GM11168 (cell line): ENCODE results near the gene CFAP251.
"Not testable (repeated sequence)": the region's sequence is repeated elsewhere in the genome, so short reads cannot be mapped to it uniquely, and the experiment has no call there.

Experiments
- in situ Hi-C: fragments of 300-500 bp; cut with MboI; formaldehyde crosslinking; loops from one replicate; pipeline ENCODE4 v1.12.0; 2022; ENCODE audit warnings: low sequenced_read_pairs; ENCODE audit not compliant: unreplicated experiment

CFAP251 gene

DNA sequence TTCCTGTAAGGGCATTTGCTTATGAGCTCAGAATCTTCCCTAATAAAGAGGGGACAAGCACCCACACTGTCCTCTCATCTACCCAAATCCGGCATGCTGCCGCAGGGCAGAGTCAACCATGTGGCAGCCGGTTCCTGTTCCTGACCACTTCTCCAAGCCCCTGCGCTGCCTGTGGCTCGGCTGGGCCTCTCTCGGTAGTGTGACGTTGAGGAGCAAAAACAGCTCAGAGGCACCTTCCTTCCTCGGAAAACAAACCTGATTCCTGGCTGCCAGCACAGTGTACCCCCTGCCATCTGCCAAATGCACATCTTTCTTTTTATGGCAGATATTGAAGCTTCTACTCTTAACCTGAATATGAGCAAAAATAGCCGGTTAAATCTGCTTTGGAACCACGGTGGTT, 50.5 kb downstream of the CFAP251 start:
- in situ Hi-C loops = no loop called here

- in situ Hi-C loops = no loop called here
Measured at GRCh38 chr12:121969726-121970125, 51.3 kb downstream of the CFAP251 start.

GRCh38 chr12:121970581-121971300, 52.3 kb downstream of the CFAP251 start:
- in situ Hi-C loops = no loop called here

- in situ Hi-C loops = no loop called here
Measured at GRCh38 chr12:121974026-121974985, 55.9 kb downstream of the CFAP251 start.

DNA sequence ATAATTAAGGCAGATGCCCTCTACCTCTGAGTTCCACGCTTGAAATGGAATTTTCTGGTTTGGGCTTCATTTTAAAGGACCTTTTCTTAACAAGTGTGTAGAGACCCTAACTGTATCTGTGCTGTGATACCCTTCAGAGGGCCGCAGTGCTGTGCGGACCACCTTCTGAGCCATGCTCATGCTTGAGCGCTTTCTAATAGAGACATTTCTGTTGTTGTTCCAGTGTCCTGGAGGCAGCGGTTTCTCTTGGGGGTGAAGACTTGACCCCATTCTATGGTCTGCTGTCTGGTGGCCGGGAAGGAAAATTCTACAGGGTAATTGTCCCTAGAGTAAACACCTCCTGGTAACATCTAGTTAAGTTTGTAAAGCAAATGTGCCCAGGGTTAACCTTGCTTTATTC, 56.6 kb downstream of the CFAP251 start:
- in situ Hi-C loops = no loop called here

DNA sequence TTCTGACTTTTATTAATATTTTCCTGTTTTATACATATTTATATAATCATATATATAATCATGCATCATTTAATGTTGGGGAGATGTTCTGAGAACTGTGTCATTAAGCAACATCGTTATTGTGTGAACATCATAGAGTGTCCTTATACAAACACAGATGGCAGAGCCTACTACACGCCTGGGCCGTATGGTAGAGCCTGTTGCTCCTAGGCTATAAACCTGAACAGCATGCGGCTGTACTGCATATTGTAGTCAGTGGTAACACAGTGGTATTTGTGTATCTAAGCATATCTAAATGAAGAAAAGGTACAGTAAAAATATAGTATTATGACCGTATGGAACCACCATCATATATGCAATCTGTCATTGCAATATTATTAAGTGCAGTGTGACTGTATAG, 58.6 kb downstream of the CFAP251 start:
- in situ Hi-C loops = no loop called here

DNA sequence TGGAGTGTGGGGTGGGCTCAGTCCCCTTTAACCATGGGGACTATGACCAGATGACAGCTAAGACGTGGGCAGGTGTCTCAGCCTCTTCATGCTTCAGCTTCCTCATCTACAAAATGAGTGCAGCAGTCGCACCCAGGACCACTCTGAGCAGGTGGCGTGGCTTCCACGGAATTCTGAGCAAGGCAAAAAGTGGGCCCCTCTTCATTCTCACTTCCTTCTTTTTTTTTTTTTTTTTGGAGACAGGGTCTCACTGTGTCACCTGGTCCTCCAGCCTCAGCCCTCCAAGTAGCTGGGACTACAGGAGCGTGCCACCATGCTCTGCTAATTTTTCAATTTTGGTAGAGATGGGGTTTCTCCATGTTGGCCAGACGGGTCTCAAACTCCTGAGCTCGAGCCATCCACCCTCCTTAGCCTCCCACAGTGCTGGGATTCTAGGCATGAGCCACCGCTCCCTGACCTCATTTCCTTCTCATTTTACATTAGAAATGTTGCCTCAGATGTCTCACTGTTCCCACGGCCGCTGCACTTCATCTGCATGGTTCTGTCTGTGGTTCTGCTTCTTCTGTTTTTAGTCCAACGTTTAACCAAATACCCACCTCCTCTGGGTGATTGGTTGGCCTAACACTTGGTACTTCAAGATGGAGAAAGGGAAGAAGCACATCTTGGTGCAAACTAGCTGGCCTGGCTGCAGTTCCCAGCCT, 61.9 kb downstream of the CFAP251 start:
- in situ Hi-C loops = no loop called here

- in situ Hi-C loops = no loop called here
Measured at GRCh38 chr12:121980892-121981272, 62.5 kb downstream of the CFAP251 start.

- in situ Hi-C loops = no loop called here
Measured at GRCh38 chr12:121981456-121981855, 63.1 kb downstream of the CFAP251 start.

GRCh38 chr12:121982950-121983349, 64.6 kb downstream of the CFAP251 start:
- in situ Hi-C loops = no loop called here

DNA sequence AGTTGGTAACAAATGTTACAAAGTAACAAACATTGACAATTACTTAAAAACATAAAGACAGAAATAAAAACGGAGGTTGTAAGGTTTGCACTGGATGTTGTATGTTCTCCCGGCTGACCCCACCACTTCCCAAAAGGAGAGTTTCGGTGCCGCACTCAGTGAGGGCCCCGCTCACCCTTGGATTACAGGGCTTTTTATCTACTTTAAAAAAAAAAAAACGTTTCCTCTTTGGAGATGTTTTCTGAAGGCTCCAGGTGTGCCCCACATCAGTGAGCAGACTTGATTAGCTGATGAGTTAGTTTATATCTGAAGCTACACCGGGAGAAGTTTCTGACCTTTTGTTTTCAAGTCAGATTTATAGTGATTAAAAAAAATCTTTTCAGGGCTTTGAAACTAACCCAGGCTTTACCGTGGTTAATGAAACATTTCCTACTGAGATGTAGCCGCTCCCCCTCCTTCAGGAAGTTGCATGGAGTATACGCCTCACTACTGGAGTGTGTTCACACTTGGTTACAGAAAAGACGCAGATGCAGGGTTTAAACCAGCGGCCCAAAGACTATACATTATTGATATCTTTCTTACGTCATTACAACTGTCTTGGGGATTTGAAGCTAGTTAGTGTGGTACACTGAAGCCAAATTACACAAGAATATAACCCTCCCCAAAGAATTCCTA, 65.3 kb downstream of the CFAP251 start:
- in situ Hi-C loops = no loop called here

DNA sequence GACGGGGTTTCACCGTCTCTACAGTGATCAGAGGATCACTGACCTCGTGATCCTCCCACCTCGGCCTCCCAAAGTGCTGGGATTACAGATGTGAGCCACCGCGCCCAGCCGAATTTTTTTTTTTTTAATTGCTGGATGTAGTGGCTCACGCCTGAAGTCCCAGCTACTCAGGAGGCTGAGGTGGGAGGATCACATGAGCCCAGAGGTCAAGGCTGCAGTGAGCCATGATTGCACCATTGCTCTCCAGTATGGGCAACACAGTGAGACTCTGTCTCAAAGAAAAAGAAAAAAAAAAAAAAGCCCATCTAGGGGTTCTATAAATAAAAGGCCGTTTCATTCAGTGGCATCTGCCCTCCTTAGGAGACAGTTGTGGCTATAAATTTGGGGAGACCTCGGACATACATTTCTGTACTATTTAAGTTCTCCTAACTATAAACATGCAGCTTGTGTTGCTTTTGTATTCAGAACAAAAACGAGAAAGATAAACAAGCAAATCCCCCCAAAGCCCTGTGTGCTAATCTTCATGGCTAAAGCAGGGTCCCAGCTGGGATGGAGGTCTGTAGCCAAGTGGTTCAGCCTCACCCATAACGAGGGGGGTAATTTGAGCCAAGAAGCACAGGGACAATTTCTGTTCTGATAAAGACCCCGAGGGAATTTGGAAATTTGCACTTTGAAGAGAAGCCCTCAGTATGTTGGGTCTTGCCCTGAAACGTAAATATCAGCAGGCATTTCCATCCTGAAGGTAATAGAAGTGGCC, 68.3 kb downstream of the CFAP251 start:
- in situ Hi-C loops = no loop called here

DNA sequence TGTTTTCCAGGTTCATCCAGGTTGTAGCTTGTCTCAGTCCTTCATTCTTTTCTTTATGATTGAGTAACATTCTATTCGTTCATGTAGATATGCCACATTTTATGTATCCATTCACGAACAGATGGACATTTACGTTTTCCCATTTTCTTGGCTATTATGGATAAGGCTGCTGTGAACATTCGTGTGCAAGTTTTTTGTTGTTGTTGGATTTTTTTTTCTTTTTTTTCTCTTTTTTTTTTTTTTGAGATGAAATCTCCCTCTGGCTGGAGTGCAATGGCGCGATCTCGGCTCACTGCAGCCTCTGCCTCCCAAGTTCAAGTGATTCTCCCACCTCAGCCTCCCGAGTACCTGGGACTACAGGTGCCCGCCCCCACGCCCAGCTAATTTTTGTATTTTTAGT, 70.1 kb downstream of the CFAP251 start:
- in situ Hi-C loops = not testable (repeated sequence)

DNA sequence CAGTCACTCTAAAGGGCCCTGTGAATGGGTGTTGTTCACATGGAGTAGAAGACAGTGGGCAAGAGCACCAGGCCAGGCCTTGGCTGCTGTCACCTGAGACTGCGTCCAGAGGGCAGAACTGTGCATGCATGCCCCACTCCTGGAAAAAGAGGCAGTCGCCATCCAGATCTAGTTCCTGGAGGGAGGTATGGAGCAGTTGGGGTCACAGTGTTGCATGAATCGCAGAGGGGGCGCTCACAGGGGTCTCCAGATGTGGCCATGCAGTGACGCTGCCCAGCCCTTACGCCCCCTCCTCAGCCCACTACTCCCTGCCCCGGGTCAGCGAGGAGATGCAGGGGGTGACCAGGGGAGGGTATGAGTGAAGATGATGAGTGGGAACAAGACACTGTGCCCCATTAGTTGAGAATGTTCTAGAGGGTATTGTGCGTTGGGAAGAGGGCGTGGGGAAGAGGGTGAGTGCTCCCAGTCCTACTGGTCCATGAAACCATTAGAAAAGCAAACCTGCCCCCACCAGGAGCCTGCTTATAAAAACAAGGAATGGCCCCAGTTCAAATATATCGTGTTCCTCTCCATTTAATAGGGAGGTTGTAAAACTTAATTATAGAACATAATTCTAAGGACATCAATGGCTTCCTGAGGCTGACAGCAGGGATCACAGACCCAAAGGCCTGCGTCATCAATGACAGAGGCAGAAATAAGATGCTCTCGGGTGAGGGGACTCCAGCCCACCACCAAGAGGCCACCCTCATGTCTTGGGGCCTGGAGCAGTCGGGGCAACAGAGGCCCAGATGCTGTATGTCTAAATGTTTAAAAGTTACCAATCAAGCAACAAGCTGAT, 71.1 kb downstream of the CFAP251 start:
- in situ Hi-C loops = no loop called here

GRCh38 chr12:121990114-121990647, 71.8 kb downstream of the CFAP251 start:
- in situ Hi-C loops = no loop called here

DNA sequence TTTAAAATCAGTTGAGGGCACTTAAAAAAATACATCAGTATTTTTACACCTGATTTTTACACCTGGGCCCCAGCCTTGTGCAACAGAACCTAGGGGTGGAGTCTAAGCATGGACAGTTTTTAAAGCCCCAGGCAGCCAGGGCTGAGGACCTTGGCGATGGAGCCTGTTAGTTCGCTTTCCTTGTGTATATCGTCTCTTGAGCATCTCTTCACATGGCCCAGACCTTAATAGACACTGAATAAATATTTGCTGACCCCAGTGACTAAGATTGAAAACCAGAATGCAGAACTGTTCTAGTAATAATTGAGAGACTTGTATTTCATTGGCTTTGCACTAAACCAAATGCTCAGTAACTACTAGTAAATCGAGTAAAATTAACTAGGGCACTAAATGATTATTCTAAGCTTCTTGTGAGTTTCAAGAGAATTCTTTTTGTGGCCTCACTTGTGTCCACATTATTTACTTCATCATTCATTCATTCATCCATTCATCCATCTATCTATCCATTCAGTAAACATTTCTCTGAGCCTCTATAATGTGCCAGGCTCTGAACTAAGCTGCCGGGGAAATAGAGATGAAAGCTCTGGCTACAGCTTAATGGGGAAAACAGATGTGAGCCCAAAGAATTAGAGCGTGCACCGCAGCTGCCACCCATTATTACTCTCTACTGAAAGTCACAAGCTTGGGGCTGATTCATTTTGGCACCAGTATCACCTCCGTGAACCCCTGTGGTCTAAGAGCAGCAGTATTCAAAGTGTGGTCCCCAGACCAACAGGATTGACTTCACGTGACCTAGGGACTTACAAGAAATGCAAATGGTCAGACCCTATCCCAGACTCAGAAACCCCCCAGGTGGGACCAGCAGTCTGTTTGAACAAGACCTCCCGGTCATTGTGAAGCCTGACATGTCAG, 72.6 kb downstream of the CFAP251 start:
- in situ Hi-C loops = no loop called here

DNA sequence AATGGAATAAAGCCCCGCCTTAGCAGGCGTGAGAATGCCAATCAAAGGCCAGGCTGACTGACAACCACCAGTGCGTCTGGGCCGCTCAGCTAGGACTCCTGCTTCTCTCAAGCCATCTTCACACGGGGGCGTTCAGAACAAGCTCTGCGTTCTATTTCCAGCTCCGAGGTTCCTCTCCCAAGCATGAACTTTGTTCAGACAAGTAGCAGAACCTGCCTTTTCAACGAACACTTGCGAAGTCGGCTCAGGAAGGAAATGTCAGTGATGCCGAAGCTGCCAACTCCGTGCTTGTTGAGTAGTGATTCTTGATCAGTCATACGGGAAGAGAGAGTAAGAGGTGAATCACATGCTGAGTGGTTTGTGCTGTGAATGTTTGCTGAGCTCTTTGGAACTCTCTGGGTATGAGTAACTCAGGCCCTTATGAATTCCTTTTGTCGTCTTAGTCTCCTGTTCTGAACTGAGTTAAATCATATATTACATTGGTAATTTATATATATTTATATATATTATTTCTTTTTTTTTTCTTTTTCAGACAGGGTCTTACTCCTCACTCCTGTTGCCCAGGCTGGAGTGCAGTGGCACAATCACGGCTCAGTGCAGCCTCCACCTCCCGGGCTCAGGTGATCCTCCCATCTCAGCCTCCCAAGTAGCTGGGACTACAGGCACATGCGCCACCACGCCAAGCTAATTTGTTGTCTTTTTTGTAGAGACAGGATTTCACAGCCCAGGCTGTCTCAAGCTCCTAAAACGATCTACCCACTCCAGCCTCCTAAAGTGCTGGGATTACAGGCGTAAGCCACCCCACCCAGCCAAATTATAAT, 73.9 kb downstream of the CFAP251 start:
- in situ Hi-C loops = no loop called here
